ENCODE data around the gene C14orf132. TPM values are rescaled to one million over a fixed set of nuclear protein-coding genes. Genes with fewer than 3 reads are reported as not detected.

The C14orf132 gene
- total RNA-seq, 1 donor from 2014 or later = 12.0 TPM

- H3K27ac ChIP-seq = no peak overlapping the region
- peaks cover 32% of the 10 kb centered on the region for H3K4me1 ChIP-seq
- intact Hi-C loops (cut with DNase I) = no loop called here
- no peak for DNase-seq (ENCODE audit: extremely low spot score in 2 of 2)
- no peaks in the 10 kb centered on the region for H3K27me3 ChIP-seq
- no peak overlapping the region for H3K4me3 ChIP-seq
- peaks cover 0 to 12% of the 10 kb centered on the region in 2 donors for H3K36me3 ChIP-seq
- H3K9me3 ChIP-seq = no peaks in the 10 kb centered on the region
- no peak for TF ChIP-seq CTCF (IDR thresholded peaks at IDR 0.05)
- no peak for TF ChIP-seq POLR2A (IDR thresholded peaks at IDR 0.05)
- TF ChIP-seq POLR2AphosphoS5 (IDR thresholded peaks at IDR 0.05; ENCODE audit: insufficient read depth in 1 of 2, low read depth in 1 of 2) = no peak
Observed at GRCh38 chr14:96082420-96083300, 43.5 kb downstream of the C14orf132 start.

GRCh38 chr14:96083667-96084320 lies 44.6 kb downstream of the C14orf132 start:
- no peak overlapping the region for H3K27ac ChIP-seq
- no peak for DNase-seq (ENCODE audit: extremely low spot score in 2 of 2)
- H3K4me1 ChIP-seq = peaks cover 20% of the 10 kb centered on the region
- no peaks in the 10 kb centered on the region for H3K9me3 ChIP-seq
- intact Hi-C loops (cut with DNase I) = no loop called here
- no peak overlapping the region for H3K4me3 ChIP-seq
- peaks cover 0 to 16% of the 10 kb centered on the region in 2 donors for H3K36me3 ChIP-seq
- no peaks in the 10 kb centered on the region for H3K27me3 ChIP-seq
- no peak for TF ChIP-seq CTCF (IDR thresholded peaks at IDR 0.05)
- TF ChIP-seq POLR2AphosphoS5 (IDR thresholded peaks at IDR 0.05; ENCODE audit: insufficient read depth in 1 of 2, low read depth in 1 of 2) = no peak
- no peak for TF ChIP-seq POLR2A (IDR thresholded peaks at IDR 0.05)

- Histone ChIP-seq H3K27ac (no peak overlapping the region), H3K27me3 (no peaks in the 10 kb centered on the region), H3K36me3 (peaks cover 0 to 16% of the 10 kb centered on the region in 2 donors), H3K9me3 (no peaks in the 10 kb centered on the region), H3K4me3 (no peak overlapping the region), H3K4me1 (peaks cover 13% of the 10 kb centered on the region)
- TF ChIP-seq POLR2A (IDR thresholded peaks at IDR 0.05) = no peak
- no peak for TF ChIP-seq CTCF (IDR thresholded peaks at IDR 0.05)
- intact Hi-C loops (cut with DNase I) = no loop called here
- no peak for DNase-seq (ENCODE audit: extremely low spot score in 2 of 2)
Observed at GRCh38 chr14:96084796-96085195, 45.6 kb downstream of the C14orf132 start.

GRCh38 chr14:96085369-96085768 lies 46.2 kb downstream of the C14orf132 start:
- Histone ChIP-seq H3K4me3 (no peak overlapping the region), H3K9me3 (no peaks in the 10 kb centered on the region), H3K36me3 (peaks cover 0 to 16% of the 10 kb centered on the region in 2 donors), H3K4me1 (peaks cover 14% of the 10 kb centered on the region), H3K27me3 (no peaks in the 10 kb centered on the region), H3K27ac (no peak overlapping the region)
- no peak for DNase-seq (ENCODE audit: extremely low spot score in 2 of 2)
- intact Hi-C loops (cut with DNase I) = no loop called here
- TF ChIP-seq POLR2AphosphoS5 (IDR thresholded peaks at IDR 0.05; ENCODE audit: insufficient read depth in 1 of 2, low read depth in 1 of 2) (no peak), CTCF (IDR thresholded peaks at IDR 0.05) (no peak), POLR2A (IDR thresholded peaks at IDR 0.05) (no peak)

GRCh38 chr14:96086032-96086431 lies 46.9 kb downstream of the C14orf132 start:
- H3K36me3 ChIP-seq = peaks cover 0 to 16% of the 10 kb centered on the region in 2 donors
- H3K9me3 ChIP-seq = no peaks in the 10 kb centered on the region
- H3K4me3 ChIP-seq = no peak overlapping the region
- no peak for TF ChIP-seq POLR2AphosphoS5 (IDR thresholded peaks at IDR 0.05; ENCODE audit: insufficient read depth in 1 of 2, low read depth in 1 of 2)
- no peak for TF ChIP-seq CTCF (IDR thresholded peaks at IDR 0.05)
- TF ChIP-seq POLR2A (IDR thresholded peaks at IDR 0.05) = no peak
- peaks cover 21% of the 10 kb centered on the region for H3K4me1 ChIP-seq
- H3K27ac ChIP-seq = no peak overlapping the region
- no peaks in the 10 kb centered on the region for H3K27me3 ChIP-seq
- DNase-seq (ENCODE audit: extremely low spot score in 2 of 2) = no peak
- intact Hi-C loops (cut with DNase I) = no loop called here
